AG20443 (cell line): ENCODE measurements around the gene HTD2.
"Not testable (repeated sequence)": the region's sequence is repeated elsewhere in the genome, so short reads cannot be mapped to it uniquely, and the experiment has no call there.

Experiments used
- DNase-seq: peaks from one replicate; pipeline ENCODE4 v3.0.0; 2012; ENCODE audit warnings: low spot score, mixed read lengths

HTD2 gene

GRCh38 chr3:58305882-58306711 lies at the start of gene HTD2, which contains the start of gene RPP14:
HTD2 (plus strand) TSS chr3:58306520; CDS start chr3:58317614, 11,094 bp downstream.
RPP14 (plus strand) TSS chr3:58306245; CDS start chr3:58310330, 4,085 bp downstream.
- DNase-seq: peak; percentile 98

- DNase-seq: no peak
Measured at GRCh38 chr3:58258392-58259055, 47.8 kb upstream of the HTD2 start.

- peak; percentile 89 for DNase-seq
Measured at GRCh38 chr3:58260261-58260731, 46.0 kb upstream of the HTD2 start.

- DNase-seq: peak; percentile 65
Measured at GRCh38 chr3:58260733-58261132, 45.6 kb upstream of the HTD2 start.

GRCh38 chr3:58261954-58262666 lies 44.2 kb upstream of the HTD2 start:
- DNase-seq: no peak

GRCh38 chr3:58266577-58266976 lies 39.7 kb upstream of the HTD2 start:
- DNase-seq: no peak

- DNase-seq: not testable (repeated sequence)
Measured at GRCh38 chr3:58267543-58267942, 38.8 kb upstream of the HTD2 start.

GRCh38 chr3:58269356-58269755 lies 37.0 kb upstream of the HTD2 start:
- no peak for DNase-seq

GRCh38 chr3:58270485-58270884 lies 35.8 kb upstream of the HTD2 start:
- no peak for DNase-seq

GRCh38 chr3:58271901-58272501 lies 34.3 kb upstream of the HTD2 start:
- DNase-seq: peak; percentile 92

- no peak for DNase-seq
Measured at GRCh38 chr3:58272891-58273290, 33.4 kb upstream of the HTD2 start.

- DNase-seq: not testable (repeated sequence)
Measured at GRCh38 chr3:58273362-58273761, 33.0 kb upstream of the HTD2 start.

- DNase-seq: peak; percentile 62
Measured at GRCh38 chr3:58274027-58274614, 32.2 kb upstream of the HTD2 start.

- DNase-seq: no peak
Measured at GRCh38 chr3:58281069-58281468, 25.3 kb upstream of the HTD2 start.

GRCh38 chr3:58285334-58285733 lies 21.0 kb upstream of the HTD2 start:
- no peak for DNase-seq

- no peak for DNase-seq
Measured at GRCh38 chr3:58287354-58287753, 19.0 kb upstream of the HTD2 start.

- no peak for DNase-seq
Measured at GRCh38 chr3:58288011-58288728, 18.1 kb upstream of the HTD2 start.

GRCh38 chr3:58288964-58289613 lies 17.2 kb upstream of the HTD2 start:
- DNase-seq: not testable (repeated sequence)

- not testable (repeated sequence) for DNase-seq
Measured at GRCh38 chr3:58290446-58290845, 15.9 kb upstream of the HTD2 start.

- no peak for DNase-seq
Measured at GRCh38 chr3:58291671-58292338, 14.5 kb upstream of the HTD2 start.
